K562 (cell line): ENCODE data around the gene LMOD1. TPM values are rescaled to one million over a fixed set of nuclear protein-coding genes. Genes with fewer than 3 reads are reported as not detected.

Source experiments
- ATF4 ChIP-seq: fragments of 450-650 bp; formaldehyde crosslinking; IDR thresholded peaks from 2 replicates; pipeline ENCODE4 v1.4.0; 2022; ENCODE audit warnings: mild to moderate bottlenecking, moderate library complexity
- CCAR2 ChIP-seq: fragments of 200-400 bp; formaldehyde crosslinking; IDR thresholded peaks from 2 replicates; pipeline ENCODE4 v1.6.1; 2017; ENCODE audit warnings: mild to moderate bottlenecking, low read depth, low read length
- CEBPB ChIP-seq: fragments of 450-650 bp; IDR thresholded peaks from 2 replicates; pipeline ENCODE4 v1.6.1; 2016; ENCODE audit warnings: missing genetic modification characterization, missing compliant biosample characterization
- ELF4 ChIP-seq: fragments of 450-650 bp; formaldehyde crosslinking; IDR thresholded peaks from 2 replicates; pipeline ENCODE4 v1.4.0; 2022; ENCODE audit warnings: missing genetic modification characterization
- ESRRB ChIP-seq: fragments of 250-450 bp; sonication (Bioruptor Pico); IDR thresholded peaks from 2 replicates; pipeline ENCODE4 v1.5.0; 2020; ENCODE audit warnings: mild to moderate bottlenecking, moderate library complexity, borderline replicate concordance
- HBP1 ChIP-seq: fragments of 450-650 bp; formaldehyde crosslinking; IDR thresholded peaks from 2 replicates; pipeline ENCODE4 v1.4.0; 2022; ENCODE audit warnings: missing genetic modification characterization
- HMGN3 ChIP-seq: IDR thresholded peaks from 2 replicates; pipeline ENCODE4 v1.6.1; 2011; ENCODE audit warnings: borderline replicate concordance, low read depth, mild to moderate bottlenecking, mixed read lengths, low read length; ENCODE audit not compliant: insufficient read length; ENCODE audit errors: extremely low read depth
- ILF3 ChIP-seq: fragments of 450-650 bp; IDR thresholded peaks from 2 replicates; pipeline ENCODE4 v1.6.1; 2018; ENCODE audit warnings: antibody characterized with exemption, mild to moderate bottlenecking, moderate library complexity, borderline replicate concordance
- KHSRP ChIP-seq: fragments of 450-650 bp; IDR thresholded peaks from 2 replicates; pipeline ENCODE4 v1.6.1; 2017
- NFIC ChIP-seq: fragments of 450-650 bp; IDR thresholded peaks from 2 replicates; pipeline ENCODE4 v1.6.1; 2017; ENCODE audit warnings: mild to moderate bottlenecking, inconsistent platforms
- NFRKB ChIP-seq: fragments of 450-650 bp; IDR thresholded peaks from 2 replicates; pipeline ENCODE4 v1.6.1; 2016; ENCODE audit warnings: low read depth
- NONO ChIP-seq, 2 experiments: fragments of 200-400 bp in 1 of 2; fragments of 450-650 bp in 1 of 2; formaldehyde crosslinking in 1 of 2; IDR thresholded peaks; 2 replicates each; pipeline ENCODE4 v1.6.1; 2017; ENCODE audit warnings: low read depth in 2 of 2, mild to moderate bottlenecking in 2 of 2, moderate library complexity in 2 of 2, low read length in 1 of 2
- RBM17 ChIP-seq: fragments of 200-400 bp; formaldehyde crosslinking; IDR thresholded peaks from 2 replicates; pipeline ENCODE4 v1.6.1; 2017; ENCODE audit warnings: low read depth, mild to moderate bottlenecking, low read length, borderline replicate concordance
- SMARCA4 ChIP-seq: fragments of 450-650 bp; IDR thresholded peaks from 2 replicates; pipeline ENCODE4 v1.6.1; 2016
- SP1 ChIP-seq: sonication (generic); formaldehyde crosslinking; IDR thresholded peaks from 2 replicates; pipeline ENCODE4 v1.8.1; 2022; ENCODE audit warnings: mild to moderate bottlenecking, missing genetic modification reagents
- STAG1 ChIP-seq: sonication (generic); formaldehyde crosslinking; IDR thresholded peaks from 2 replicates; pipeline ENCODE4 v1.5.0; 2020; ENCODE audit warnings: missing genetic modification reagents, borderline replicate concordance
- TEAD1 ChIP-seq, 2 experiments: fragments of 450-650 bp in 1 of 2; sonication (generic) in 1 of 2; formaldehyde crosslinking; IDR thresholded peaks; 2 replicates each; pipeline versions ENCODE4 v1.4.0 to v1.8.0; 2020 to 2022; ENCODE audit warnings: mild to moderate bottlenecking in 2 of 2, missing genetic modification reagents in 1 of 2
- TEAD4 ChIP-seq, 2 experiments: sonication (generic) in 1 of 2; formaldehyde crosslinking in 1 of 2; IDR thresholded peaks; 2 replicates each; pipeline versions ENCODE4 v1.6.1 to v1.8.0; 2012 to 2022; ENCODE audit warnings: borderline replicate concordance in 1 of 2, inconsistent platforms in 1 of 2, low read length in 1 of 2, mild to moderate bottlenecking in 1 of 2, missing genetic modification reagents in 1 of 2
- THAP12 ChIP-seq: fragments of 250-450 bp; sonication (Bioruptor Pico); IDR thresholded peaks from 2 replicates; pipeline ENCODE4 v1.9.0; 2021; ENCODE audit warnings: mild to moderate bottlenecking, inconsistent platforms
- VEZF1 ChIP-seq: fragments of 200-800 bp; sonication (Bioruptor generic); IDR thresholded peaks from 2 replicates; pipeline ENCODE4 v1.6.1; 2017; ENCODE audit warnings: missing genetic modification characterization, missing compliant biosample characterization
- ZNF431 ChIP-seq: sonication (generic); formaldehyde crosslinking; IDR thresholded peaks from 2 replicates; pipeline ENCODE4 v1.8.0; 2022; ENCODE audit warnings: mild to moderate bottlenecking, missing genetic modification reagents
- ZNF707 ChIP-seq: fragments of 250-450 bp; sonication (Bioruptor Pico); conservative IDR thresholded peaks from 2 replicates; pipeline ENCODE4 v1.8.0; 2022; ENCODE audit warnings: inconsistent platforms, mild to moderate bottlenecking, moderate library complexity
- polyA plus RNA-seq, 8 experiments: library from polyadenylated mRNA; depleted of rRNA in 4 of 8; stranded (reverse) in 5 of 8; unstranded in 3 of 8; fragments of >200 nt; fragmentation: Nextera tagmentation in 2 of 8; fragmentation: Illumina TruSeq in 1 of 8; extraction: Ambion mirVana in 2 of 8; extraction: Trizol in 1 of 8; gene quantifications; 2 replicates each; pipeline versions ENCODE4 v1.2.1 to v1.2.3, GENCODE V29; 2011 to 2014; ENCODE audit warnings: inconsistent platforms in 1 of 8, missing spikeins in 1 of 8
- total RNA-seq, 7 experiments: library from RNA; depleted of rRNA in 6 of 7; stranded (reverse); fragments of >200 nt in 6 of 7; fragmentation: Illumina TruSeq in 2 of 7; extraction: Trizol in 2 of 7; gene quantifications; 2 replicates each; pipeline versions ENCODE4 v1.2.1 to v1.2.3, GENCODE V29; 2011 to 2021; ENCODE audit warnings: low replicate concordance in 1 of 7

The LMOD1 gene
- total and polyA plus RNA-seq, 9 of the 15 experiments (the other 6 are each of a cell fraction or from before 2014, with no cell fraction given), result 0.03 to 0.54 (median 0.38) TPM; not detected in 1

GRCh38 chr1:201982623-201983379, 36.5 kb upstream of the LMOD1 start, which contains the start of gene RNPEP (continued):
- no peak for TF ChIP-seq ZNF707 (CRISPR knock-in tag)
- TF ChIP-seq STAG1 (CRISPR knock-in tag), result peak; percentile 55
- peak; percentile 82; the same call in 1 of the 2 replicates for TF ChIP-seq ELF4 (CRISPR knock-in tag)
- no peak for TF ChIP-seq CEBPB
- no peak for TF ChIP-seq RBM17
- peak; percentile 10; the same call in 1 of the 2 replicates for TF ChIP-seq TEAD4 (IDR thresholded peaks at IDR 0.05; ENCODE audit: low read length)
- no peak; the same call in 1 of the 2 replicates for TF ChIP-seq TEAD4 (CRISPR knock-in tag; IDR thresholded peaks at IDR 0.05; ENCODE audit: borderline replicate concordance)
- no peak for TF ChIP-seq HBP1 (CRISPR knock-in tag)
- TF ChIP-seq ESRRB (CRISPR knock-in tag), result no peak
- no peak for TF ChIP-seq CCAR2
- TF ChIP-seq TEAD1 (CRISPR knock-in tag; IDR thresholded peaks at IDR 0.05), result peak; percentile 2 to 88; a peak in 2 of 4 replicates
- TF ChIP-seq NONO (IDR thresholded peaks at IDR 0.05; ENCODE audit: low read depth in 2 of 2, low read length in 1 of 2), result peak; percentile 58 to 93
- TF ChIP-seq ILF3, result peak; percentile 78; the same call in 1 of the 2 replicates
- TF ChIP-seq ZNF431 (CRISPR knock-in tag), result peak; percentile 90
- TF ChIP-seq THAP12 (CRISPR knock-in tag), result peak; percentile 67; the same call in 1 of the 2 replicates
- TF ChIP-seq HMGN3, result peak; percentile 93
- peak; percentile 85 for TF ChIP-seq SP1 (CRISPR knock-in tag)
- no peak for TF ChIP-seq ATF4 (CRISPR knock-in tag)
- 0 out of 2 replicates have a peak, but pooled peaks have one; percentile 46 for TF ChIP-seq VEZF1
- peak; percentile 76 for TF ChIP-seq NFIC
- no peak for TF ChIP-seq KHSRP
- 0 out of 2 replicates have a peak, but pooled peaks have one; percentile 65 for TF ChIP-seq SMARCA4
- peak; percentile 59; the same call in 1 of the 2 replicates for TF ChIP-seq NFRKB
